OCI-LY7 (cell line): ENCODE data around the gene CDH22. TPM values are rescaled to one million over a fixed set of nuclear protein-coding genes. Genes with fewer than 3 reads are reported as not detected.

Experiments used
- BruUV-seq: library from RNA; stranded (reverse); fragments of 400-500 nt; replicated peaks from 2 replicates; lab custom pipeline; 2021; lab: Mats Ljungman, UMichigan
- CTCF ChIA-PET: fragments of 300-600 bp; sonication (Branson Sonifier 250); formaldehyde crosslinking; loops from one replicate; lab custom pipeline; 2022; ENCODE audit warnings: antibody characterized with exemption; ENCODE audit not compliant: unreplicated experiment; lab: Charles Lee
- POLR2A ChIA-PET: fragments of 300-600 bp; sonication (Branson Sonifier 250); formaldehyde crosslinking; loops from one replicate; lab custom pipeline; 2022; ENCODE audit warnings: antibody characterized with exemption; lab: Charles Lee
- DNase-seq: peaks from one replicate; pipeline ENCODE4 v3.0.0-alpha.2; 2015; ENCODE audit warnings: low spot score
- H2AFZ ChIP-seq: fragments of 200-600 bp; sonication (generic), shearing (Covaris generic); 2 replicates; pipeline ENCODE4 v1.6.1; 2014; ENCODE audit warnings: mild to moderate bottlenecking, antibody characterized with exemption, low read length, moderate library complexity
- H3K27ac ChIP-seq: fragments of 200-600 bp; sonication (generic); 2 replicates; pipeline ENCODE4 v1.5.1; 2014; ENCODE audit warnings: mixed run types, low read depth, mild to moderate bottlenecking, moderate library complexity, low read length, inconsistent platforms; ENCODE audit not compliant: poor library complexity, severe bottlenecking
- H3K36me3 ChIP-seq: fragments of 200-600 bp; sonication (generic); 2 replicates; pipeline ENCODE4 v1.6.1; 2014; ENCODE audit warnings: mild to moderate bottlenecking, antibody characterized with exemption, low read length, moderate library complexity, mixed read lengths; ENCODE audit not compliant: insufficient read depth
- H3K4me1 ChIP-seq: fragments of 200-600 bp; sonication (generic); 2 replicates; pipeline ENCODE4 v1.5.1; 2014; ENCODE audit warnings: mild to moderate bottlenecking, low read length; ENCODE audit not compliant: insufficient read depth, poor library complexity, severe bottlenecking
- H3K4me2 ChIP-seq: fragments of 200-600 bp; sonication (generic); 2 replicates; pipeline ENCODE4 v1.6.1; 2014; ENCODE audit warnings: mild to moderate bottlenecking, low read length
- H3K4me3 ChIP-seq: fragments of 200-600 bp; sonication (generic); 2 replicates; pipeline ENCODE4 v1.5.1; 2014; ENCODE audit warnings: mild to moderate bottlenecking, low read depth, low read length; ENCODE audit not compliant: poor library complexity, severe bottlenecking
- H3K79me2 ChIP-seq: fragments of 200-600 bp; sonication (generic); 2 replicates; pipeline ENCODE4 v1.6.1; 2016; ENCODE audit warnings: low read depth, mild to moderate bottlenecking, low read length, moderate library complexity, mixed read lengths; ENCODE audit not compliant: insufficient read depth
- H3K9me2 ChIP-seq: fragments of 200-600 bp; sonication (generic); 2 replicates; pipeline ENCODE4 v1.6.1; 2016; ENCODE audit warnings: mild to moderate bottlenecking, low read length, mixed read lengths; ENCODE audit not compliant: insufficient read depth
- H3K9me3 ChIP-seq: fragments of 200-600 bp; sonication (generic); 2 replicates; pipeline ENCODE4 v1.6.1; 2014; ENCODE audit warnings: mild to moderate bottlenecking, mixed run types, low read length, mixed read lengths
- H4K20me1 ChIP-seq: fragments of 200-600 bp; sonication (generic); 2 replicates; pipeline ENCODE4 v1.6.1; 2014; ENCODE audit warnings: mild to moderate bottlenecking, antibody characterized with exemption, low read length, moderate library complexity, mixed read lengths; ENCODE audit not compliant: insufficient read depth
- EZH2phosphoT487 ChIP-seq: fragments of 200-600 bp; sonication (generic); IDR thresholded peaks from 2 replicates; pipeline ENCODE4 v1.6.1; 2018; ENCODE audit warnings: low read depth, borderline replicate concordance, mild to moderate bottlenecking, mixed run types, antibody characterized with exemption, low read length, moderate library complexity, mixed read lengths
- intact Hi-C: fragments of 100-400 bp; cut with micrococcal nuclease; formaldehyde crosslinking; loops from one replicate; pipeline ENCODE4 v1.10.0; 2022; ENCODE audit not compliant: unreplicated experiment
- total RNA-seq, 2 experiments: library from RNA; depleted of rRNA in 1 of 2; stranded (reverse); fragments of >200 nt in 1 of 2; shearing (Covaris generic) in 1 of 2; gene quantifications; 2 replicates each; pipeline ENCODE4 v1.2.3, GENCODE V29; 2014 to 2022
- TF ChIP-seq, protein P1 (sequence below): fragments of 200-600 bp; sonication (generic); conservative IDR thresholded peaks from 2 replicates; pipeline ENCODE4 v1.5.1; 2014; ENCODE audit warnings: mild to moderate bottlenecking, antibody characterized with exemption, low read length, moderate library complexity, mixed read lengths

The CDH22 gene
- total RNA-seq, 2 experiments from 2014 or later, result not detected

DNA sequence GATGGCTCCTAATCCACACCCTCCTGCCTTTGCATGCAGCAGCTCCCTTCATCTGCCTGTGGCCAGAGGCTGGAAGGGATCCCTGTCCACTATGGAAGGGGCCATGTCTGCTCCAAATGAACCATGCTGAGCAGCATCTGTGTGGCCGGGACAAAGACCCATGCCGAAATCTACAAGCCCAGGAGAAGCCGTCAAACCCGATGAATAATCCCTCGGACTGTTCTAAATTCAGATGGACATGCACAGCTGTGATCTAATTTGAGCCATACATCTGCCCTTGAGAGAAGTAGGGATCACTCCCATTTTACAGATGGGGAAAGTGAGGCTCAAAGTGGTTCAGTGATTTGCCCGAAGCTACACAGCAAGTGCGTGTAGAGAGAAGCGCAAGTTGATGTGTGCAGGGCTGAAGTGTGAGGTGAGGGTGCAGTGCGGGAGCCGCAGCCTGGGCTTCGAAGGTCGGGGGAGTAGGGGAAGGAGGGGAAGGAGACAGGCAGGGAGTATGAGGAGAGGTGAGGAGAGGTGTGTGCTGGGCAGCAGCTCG lies 22.6 kb upstream of the CDH22 start:
- Histone ChIP-seq H3K4me2 (no peak overlapping the region), H3K9me3 (no peaks in the 10 kb centered on the region), H3K27ac (no peak overlapping the region), H3K36me3 (no peaks in the 10 kb centered on the region), H3K9me2 (no peaks in the 10 kb centered on the region), H3K4me3 (no peak overlapping the region), H4K20me1 (no peaks in the 10 kb centered on the region), H3K4me1 (no peaks in the 10 kb centered on the region), H2AFZ (no peak overlapping the region), H3K79me2 (no peaks in the 10 kb centered on the region)
- no TSS peak for BruUV-seq
- no peak for TF ChIP-seq EZH2phosphoT487
- TF ChIP-seq, protein P1, sequence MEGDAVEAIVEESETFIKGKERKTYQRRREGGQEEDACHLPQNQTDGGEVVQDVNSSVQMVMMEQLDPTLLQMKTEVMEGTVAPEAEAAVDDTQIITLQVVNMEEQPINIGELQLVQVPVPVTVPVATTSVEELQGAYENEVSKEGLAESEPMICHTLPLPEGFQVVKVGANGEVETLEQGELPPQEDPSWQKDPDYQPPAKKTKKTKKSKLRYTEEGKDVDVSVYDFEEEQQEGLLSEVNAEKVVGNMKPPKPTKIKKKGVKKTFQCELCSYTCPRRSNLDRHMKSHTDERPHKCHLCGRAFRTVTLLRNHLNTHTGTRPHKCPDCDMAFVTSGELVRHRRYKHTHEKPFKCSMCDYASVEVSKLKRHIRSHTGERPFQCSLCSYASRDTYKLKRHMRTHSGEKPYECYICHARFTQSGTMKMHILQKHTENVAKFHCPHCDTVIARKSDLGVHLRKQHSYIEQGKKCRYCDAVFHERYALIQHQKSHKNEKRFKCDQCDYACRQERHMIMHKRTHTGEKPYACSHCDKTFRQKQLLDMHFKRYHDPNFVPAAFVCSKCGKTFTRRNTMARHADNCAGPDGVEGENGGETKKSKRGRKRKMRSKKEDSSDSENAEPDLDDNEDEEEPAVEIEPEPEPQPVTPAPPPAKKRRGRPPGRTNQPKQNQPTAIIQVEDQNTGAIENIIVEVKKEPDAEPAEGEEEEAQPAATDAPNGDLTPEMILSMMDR, result no peak
- CTCF ChIA-PET, result no interaction called here
- no peak for DNase-seq
- POLR2A ChIA-PET, result no interaction called here
- intact Hi-C loops, result no loop called here

DNA sequence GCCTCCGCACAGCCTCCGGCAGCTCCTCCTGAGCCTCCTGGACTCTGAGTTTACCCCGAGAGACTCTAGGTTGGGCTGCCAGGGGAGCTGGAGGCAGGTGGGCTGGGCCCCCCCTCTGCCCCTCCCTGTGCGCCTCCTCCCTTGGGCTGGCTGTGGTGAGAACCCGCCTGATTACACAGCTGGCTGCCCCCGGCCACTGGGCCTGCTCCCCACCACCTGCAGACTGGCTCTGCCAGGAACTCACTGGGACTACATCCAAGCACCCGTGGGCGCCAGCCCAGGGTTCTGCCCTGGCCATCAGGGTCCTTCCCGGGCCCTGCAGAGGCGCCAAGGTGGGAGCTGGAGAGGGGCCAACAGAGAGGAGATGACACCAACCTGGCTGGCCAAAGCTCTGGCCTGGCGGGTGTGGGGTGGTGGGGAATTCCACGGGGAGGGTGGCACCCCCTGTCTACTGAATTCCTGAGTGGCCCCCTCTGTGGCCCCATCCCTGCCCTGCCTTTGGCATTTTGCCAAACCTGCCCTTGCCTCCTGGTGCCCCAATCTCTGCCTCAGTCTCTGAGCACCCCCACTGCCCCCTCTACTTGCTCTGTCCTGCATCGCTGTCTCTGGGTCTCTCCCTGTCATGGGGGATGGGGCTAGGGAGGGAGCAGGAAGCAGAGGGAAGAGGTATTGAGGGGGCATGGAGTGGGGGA lies 21.9 kb upstream of the CDH22 start:
- Histone ChIP-seq H3K36me3 (no peaks in the 10 kb centered on the region), H2AFZ (no peak overlapping the region), H4K20me1 (no peaks in the 10 kb centered on the region), H3K4me3 (no peak overlapping the region), H3K4me1 (no peaks in the 10 kb centered on the region), H3K27ac (no peak overlapping the region), H3K9me2 (no peaks in the 10 kb centered on the region), H3K4me2 (no peak overlapping the region), H3K9me3 (no peaks in the 10 kb centered on the region), H3K79me2 (no peaks in the 10 kb centered on the region)
- TF ChIP-seq, protein P1, result no peak
- TF ChIP-seq EZH2phosphoT487, result no peak
- no peak for DNase-seq
- CTCF ChIA-PET, result interaction anchor here (0.6 kb wide), 1 partner anchor 590 kb away, joined by 3 read pairs; no protein-coding TSS in a partner anchor
- intact Hi-C loops, result no loop called here
- POLR2A ChIA-PET, result no interaction called here
- no TSS peak for BruUV-seq
